GM06990 (cell line): Measurements from ENCODE around the gene GPRC5A.

Experiments
- DNase-seq: peaks from one replicate; pipeline ENCODE4 v3.0.0-alpha.2; 2011; ENCODE audit not compliant: insufficient read length; ENCODE audit errors: extremely low read depth
- H3K27me3 ChIP-seq: replicated peaks from 2 replicates; pipeline ENCODE4 v1.6.0; 2011; ENCODE audit warnings: low read length; ENCODE audit not compliant: control insufficient read depth, insufficient read depth
- H3K36me3 ChIP-seq: 2 replicates; pipeline ENCODE4 v1.5.1; 2011; ENCODE audit warnings: low read length; ENCODE audit not compliant: control insufficient read depth, insufficient read depth
- H3K4me3 ChIP-seq: replicated peaks from 2 replicates; pipeline ENCODE4 v1.5.1; 2011; ENCODE audit warnings: low read depth, mild to moderate bottlenecking, control low read depth, low read length
- TF ChIP-seq, protein P1 (sequence below): IDR thresholded peaks from 2 replicates; pipeline ENCODE4 v1.5.1; 2011; ENCODE audit warnings: low read length, control low read depth, mild to moderate bottlenecking, inconsistent platforms; ENCODE audit not compliant: insufficient read depth, poor library complexity, severe bottlenecking

GPRC5A gene

DNA sequence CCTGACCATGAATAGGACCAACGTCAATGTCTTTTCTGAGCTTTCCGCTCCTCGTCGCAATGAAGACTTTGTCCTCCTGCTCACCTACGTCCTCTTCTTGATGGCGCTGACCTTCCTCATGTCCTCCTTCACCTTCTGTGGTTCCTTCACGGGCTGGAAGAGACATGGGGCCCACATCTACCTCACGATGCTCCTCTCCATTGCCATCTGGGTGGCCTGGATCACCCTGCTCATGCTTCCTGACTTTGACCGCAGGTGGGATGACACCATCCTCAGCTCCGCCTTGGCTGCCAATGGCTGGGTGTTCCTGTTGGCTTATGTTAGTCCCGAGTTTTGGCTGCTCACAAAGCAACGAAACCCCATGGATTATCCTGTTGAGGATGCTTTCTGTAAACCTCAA is 17.3 kb downstream of the GPRC5A start:
- Histone ChIP-seq H3K4me3 (no peak overlapping the region), H3K27me3 (no peaks in the 10 kb centered on the region), H3K36me3 (no peaks in the 10 kb centered on the region)
- no peak for DNase-seq
- TF ChIP-seq, protein P1, sequence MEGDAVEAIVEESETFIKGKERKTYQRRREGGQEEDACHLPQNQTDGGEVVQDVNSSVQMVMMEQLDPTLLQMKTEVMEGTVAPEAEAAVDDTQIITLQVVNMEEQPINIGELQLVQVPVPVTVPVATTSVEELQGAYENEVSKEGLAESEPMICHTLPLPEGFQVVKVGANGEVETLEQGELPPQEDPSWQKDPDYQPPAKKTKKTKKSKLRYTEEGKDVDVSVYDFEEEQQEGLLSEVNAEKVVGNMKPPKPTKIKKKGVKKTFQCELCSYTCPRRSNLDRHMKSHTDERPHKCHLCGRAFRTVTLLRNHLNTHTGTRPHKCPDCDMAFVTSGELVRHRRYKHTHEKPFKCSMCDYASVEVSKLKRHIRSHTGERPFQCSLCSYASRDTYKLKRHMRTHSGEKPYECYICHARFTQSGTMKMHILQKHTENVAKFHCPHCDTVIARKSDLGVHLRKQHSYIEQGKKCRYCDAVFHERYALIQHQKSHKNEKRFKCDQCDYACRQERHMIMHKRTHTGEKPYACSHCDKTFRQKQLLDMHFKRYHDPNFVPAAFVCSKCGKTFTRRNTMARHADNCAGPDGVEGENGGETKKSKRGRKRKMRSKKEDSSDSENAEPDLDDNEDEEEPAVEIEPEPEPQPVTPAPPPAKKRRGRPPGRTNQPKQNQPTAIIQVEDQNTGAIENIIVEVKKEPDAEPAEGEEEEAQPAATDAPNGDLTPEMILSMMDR = no peak

- no peak overlapping the region for H3K4me3 ChIP-seq
- H3K27me3 ChIP-seq = no peaks in the 10 kb centered on the region
- H3K36me3 ChIP-seq = no peaks in the 10 kb centered on the region
- no peak for DNase-seq
- TF ChIP-seq, protein P1 = no peak
Observed at GRCh38 chr12:12909228-12909994, 18.0 kb downstream of the GPRC5A start.

DNA sequence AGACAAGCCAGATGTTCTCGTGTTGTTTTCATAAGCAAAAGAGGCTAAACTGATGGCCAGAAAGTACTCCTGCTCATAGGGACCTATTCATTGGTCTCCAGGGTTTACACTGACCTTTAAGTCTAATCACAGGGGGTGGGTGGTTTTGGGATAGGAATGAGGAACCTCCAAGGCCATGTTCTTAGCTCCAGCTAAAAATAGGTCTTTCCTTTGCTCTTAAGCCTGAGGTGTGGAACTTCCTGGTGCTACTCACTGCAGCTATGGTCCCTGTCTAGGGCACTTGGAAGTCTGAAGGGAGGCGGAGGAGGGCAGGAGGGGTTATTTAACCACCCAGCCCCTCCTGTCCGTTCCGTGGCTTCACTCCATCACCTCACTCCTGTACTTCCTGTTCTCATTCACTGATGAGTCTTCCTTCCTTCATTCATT is 18.6 kb downstream of the GPRC5A start:
- DNase-seq = no peak
- H3K36me3 ChIP-seq = no peaks in the 10 kb centered on the region
- no peaks in the 10 kb centered on the region for H3K27me3 ChIP-seq
- no peak overlapping the region for H3K4me3 ChIP-seq
- TF ChIP-seq, protein P1 = no peak

GRCh38 chr12:12912711-12913110 is 21.3 kb downstream of the GPRC5A start:
- no peak for DNase-seq
- TF ChIP-seq, protein P1 = no peak
- Histone ChIP-seq H3K27me3 (peaks cover 2% of the 10 kb centered on the region), H3K4me3 (no peak overlapping the region), H3K36me3 (no peaks in the 10 kb centered on the region)

DNA sequence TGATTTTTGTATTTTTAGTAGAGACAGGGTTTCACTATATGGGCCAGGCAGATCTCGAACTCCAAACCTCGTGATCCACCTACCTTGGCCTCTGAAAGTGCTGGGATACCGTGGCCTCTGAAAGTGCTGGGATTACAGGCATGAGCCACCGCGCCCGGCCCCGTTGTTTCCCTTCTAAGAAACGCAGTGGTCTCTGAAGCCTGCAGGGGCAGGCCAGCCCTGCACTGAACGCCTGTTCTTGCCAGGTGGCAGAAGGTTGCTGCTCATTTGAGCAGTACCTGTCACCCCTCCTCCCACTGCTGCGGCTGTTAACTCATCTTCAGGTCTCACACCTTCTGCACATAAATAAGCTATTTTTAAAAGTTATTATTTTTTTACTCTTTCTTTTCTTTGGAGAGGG is 24.3 kb downstream of the GPRC5A start:
- Histone ChIP-seq H3K4me3 (no peak overlapping the region), H3K27me3 (peaks cover 2% of the 10 kb centered on the region), H3K36me3 (no peaks in the 10 kb centered on the region)
- TF ChIP-seq, protein P1 = no peak
- DNase-seq = no peak
